ENCODE data around the gene WDFY3.

WDFY3 gene, protein sequence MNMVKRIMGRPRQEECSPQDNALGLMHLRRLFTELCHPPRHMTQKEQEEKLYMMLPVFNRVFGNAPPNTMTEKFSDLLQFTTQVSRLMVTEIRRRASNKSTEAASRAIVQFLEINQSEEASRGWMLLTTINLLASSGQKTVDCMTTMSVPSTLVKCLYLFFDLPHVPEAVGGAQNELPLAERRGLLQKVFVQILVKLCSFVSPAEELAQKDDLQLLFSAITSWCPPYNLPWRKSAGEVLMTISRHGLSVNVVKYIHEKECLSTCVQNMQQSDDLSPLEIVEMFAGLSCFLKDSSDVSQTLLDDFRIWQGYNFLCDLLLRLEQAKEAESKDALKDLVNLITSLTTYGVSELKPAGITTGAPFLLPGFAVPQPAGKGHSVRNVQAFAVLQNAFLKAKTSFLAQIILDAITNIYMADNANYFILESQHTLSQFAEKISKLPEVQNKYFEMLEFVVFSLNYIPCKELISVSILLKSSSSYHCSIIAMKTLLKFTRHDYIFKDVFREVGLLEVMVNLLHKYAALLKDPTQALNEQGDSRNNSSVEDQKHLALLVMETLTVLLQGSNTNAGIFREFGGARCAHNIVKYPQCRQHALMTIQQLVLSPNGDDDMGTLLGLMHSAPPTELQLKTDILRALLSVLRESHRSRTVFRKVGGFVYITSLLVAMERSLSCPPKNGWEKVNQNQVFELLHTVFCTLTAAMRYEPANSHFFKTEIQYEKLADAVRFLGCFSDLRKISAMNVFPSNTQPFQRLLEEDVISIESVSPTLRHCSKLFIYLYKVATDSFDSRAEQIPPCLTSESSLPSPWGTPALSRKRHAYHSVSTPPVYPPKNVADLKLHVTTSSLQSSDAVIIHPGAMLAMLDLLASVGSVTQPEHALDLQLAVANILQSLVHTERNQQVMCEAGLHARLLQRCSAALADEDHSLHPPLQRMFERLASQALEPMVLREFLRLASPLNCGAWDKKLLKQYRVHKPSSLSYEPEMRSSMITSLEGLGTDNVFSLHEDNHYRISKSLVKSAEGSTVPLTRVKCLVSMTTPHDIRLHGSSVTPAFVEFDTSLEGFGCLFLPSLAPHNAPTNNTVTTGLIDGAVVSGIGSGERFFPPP (N-terminal part only)

GRCh38 chr4:84966382-84967242 is at the start of gene WDFY3:
WDFY3 (minus strand) TSS chr4:84966690; CDS start chr4:84860591, 106,099 bp downstream.
- DNase-seq (ENCODE audit: low read depth in 2 of 3, low spot score in 1 of 3) = no peak

GRCh38 chr4:85005865-85006377 is 39.4 kb upstream of the WDFY3 start:
- DNase-seq (ENCODE audit: low read depth in 2 of 3, low spot score in 1 of 3) = no peak

- DNase-seq (ENCODE audit: low read depth in 2 of 3, low spot score in 1 of 3) = no peak
Measured at GRCh38 chr4:85000343-85000742, 33.9 kb upstream of the WDFY3 start.

- no peak for DNase-seq (ENCODE audit: low read depth in 2 of 3, low spot score in 1 of 3)
Measured at GRCh38 chr4:84995386-84995785, 28.9 kb upstream of the WDFY3 start.

DNA sequence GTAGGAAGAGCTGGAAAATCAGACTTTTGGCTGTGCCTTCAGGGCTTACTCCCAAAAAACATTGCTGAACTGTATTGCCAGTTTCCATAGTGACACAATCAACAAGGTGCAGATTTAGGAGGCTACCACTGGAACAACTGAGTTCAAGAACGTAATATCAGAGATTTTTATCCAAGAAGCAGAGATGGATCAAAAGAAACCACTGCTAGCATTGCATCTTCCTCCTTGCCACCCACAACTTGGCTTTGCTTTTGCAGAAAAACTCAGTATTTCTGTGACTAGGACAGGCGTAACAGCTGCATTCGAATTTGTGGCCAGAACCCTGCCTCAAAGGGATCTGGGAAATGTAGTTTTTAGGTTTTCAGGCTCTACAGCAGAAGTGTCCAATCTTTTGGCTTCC is 27.8 kb upstream of the WDFY3 start:
- no peak for DNase-seq (ENCODE audit: low read depth in 2 of 3, low spot score in 1 of 3)

DNA sequence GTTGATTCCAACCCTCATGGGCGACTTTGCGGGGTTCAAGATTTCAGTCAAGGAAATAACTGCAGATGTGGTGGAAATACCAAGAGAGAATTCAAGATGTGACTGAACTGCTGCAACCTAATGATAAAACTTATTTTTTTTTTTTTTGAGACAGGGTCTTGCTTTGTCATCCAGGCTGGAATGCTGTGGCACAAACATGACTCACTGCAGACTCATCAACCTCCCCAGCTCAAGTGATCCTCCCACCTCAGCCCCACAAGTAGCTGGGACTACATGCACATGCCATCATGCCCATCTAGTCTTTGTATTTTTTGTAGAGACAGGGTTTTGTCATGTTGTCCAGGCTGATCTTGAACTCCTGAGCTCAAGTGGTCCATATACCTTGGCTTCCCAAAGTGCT is 19.5 kb upstream of the WDFY3 start:
- no peak for DNase-seq (ENCODE audit: low read depth in 2 of 3, low spot score in 1 of 3)

- DNase-seq (ENCODE audit: low read depth in 2 of 3, low spot score in 1 of 3) = no peak
Measured at GRCh38 chr4:84977396-84977795, 10.9 kb upstream of the WDFY3 start.

DNA sequence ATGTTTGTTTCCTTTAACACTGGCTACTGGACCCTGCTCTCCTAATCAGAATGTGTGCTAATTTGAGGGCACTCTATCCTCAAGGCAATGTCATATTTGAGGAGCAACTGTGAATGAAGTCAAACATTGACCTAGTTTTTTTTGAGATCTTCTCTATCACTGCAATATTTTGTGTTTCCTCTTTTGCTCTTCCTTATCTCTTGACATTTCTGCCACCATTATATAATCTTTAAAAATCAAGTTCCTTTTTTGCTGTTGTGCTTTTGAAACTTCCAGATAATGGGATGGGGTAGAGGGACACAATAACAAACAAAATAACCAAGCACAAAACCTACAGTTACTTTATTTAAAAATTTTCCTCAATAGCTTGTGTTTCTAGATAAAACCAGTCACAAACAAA is 7.4 kb upstream of the WDFY3 start:
- no peak for DNase-seq (ENCODE audit: low read depth in 2 of 3, low spot score in 1 of 3)

DNA sequence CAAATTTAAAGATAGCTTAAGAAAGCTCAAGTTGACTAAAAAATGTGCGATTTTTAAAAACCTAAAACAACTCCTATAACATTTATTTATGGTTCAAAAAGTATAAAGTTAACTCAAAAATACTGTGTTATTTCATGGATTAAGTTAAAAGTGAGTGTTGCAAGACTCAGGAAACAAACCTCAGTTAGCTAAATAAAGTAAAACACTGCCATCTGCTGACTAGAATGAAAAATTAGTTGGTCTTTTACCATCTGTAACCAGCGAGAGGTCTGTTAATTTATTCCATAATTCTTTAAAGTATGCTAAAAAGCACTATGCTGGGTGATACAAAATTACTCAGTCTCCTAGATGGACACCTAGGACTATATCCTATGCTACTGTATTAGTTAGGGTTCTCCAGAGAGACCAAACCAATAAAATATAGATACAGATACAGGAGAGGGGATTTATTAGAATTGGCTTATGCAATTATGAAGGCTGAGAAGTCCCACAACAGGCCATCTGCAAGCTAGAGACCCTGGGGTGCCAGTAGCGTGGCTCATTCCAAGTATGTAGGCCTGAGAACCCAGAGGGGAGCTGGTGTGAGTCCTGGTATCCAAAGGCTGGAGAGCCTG is 4.9 kb upstream of the WDFY3 start:
- DNase-seq (ENCODE audit: low read depth in 2 of 3, low spot score in 1 of 3) = no peak

DNA sequence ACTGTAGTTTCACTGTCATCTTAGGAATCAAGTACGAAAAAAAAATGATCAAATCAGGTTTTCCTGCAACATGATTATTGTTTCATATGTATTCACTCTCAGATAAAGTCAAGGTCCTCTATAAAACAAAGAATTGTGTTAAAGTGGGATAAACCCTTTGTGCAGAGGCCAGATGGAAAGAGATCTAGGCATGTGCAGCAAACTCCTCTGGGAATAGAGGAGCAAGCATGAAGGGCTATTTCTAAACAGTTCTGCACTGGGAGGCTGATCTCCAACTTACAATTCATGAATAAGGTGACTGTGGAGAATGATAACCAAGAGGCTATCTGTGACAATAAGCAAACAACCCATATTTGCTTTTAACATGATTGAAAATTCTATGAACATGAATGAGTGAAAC is 2.4 kb upstream of the WDFY3 start:
- no peak for DNase-seq (ENCODE audit: low read depth in 2 of 3, low spot score in 1 of 3)

GRCh38 chr4:84967243-84967690 is 777 bp upstream of the WDFY3 start:
- no peak for DNase-seq (ENCODE audit: low read depth in 2 of 3, low spot score in 1 of 3)

GRCh38 chr4:84965553-84966381 is 723 bp downstream of the WDFY3 start:
- no peak for DNase-seq (ENCODE audit: low read depth in 2 of 3, low spot score in 1 of 3)

- no peak for DNase-seq (ENCODE audit: low read depth in 2 of 3, low spot score in 1 of 3)
Measured at GRCh38 chr4:84964995-84965552, 1.4 kb downstream of the WDFY3 start.

DNA sequence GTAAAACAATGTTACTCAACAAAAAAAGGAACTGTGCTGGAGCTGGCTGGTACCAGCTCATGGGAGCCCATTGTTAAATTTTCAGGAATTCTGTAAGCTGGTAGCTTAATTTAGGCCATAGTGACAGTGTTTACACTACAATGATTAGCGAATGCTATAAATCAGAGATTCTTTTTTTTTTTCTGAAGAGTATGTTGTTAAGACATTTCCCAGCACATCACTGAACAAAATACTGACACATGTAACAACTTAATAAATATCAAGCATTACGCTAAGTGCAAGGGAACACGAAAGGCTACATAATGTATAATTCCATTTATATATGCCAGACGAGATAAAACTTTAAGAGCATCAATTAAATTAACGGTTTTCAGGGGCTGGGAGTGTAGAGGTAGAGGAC is 4.4 kb downstream of the WDFY3 start:
- DNase-seq (ENCODE audit: low read depth in 2 of 3, low spot score in 1 of 3) = no peak

DNA sequence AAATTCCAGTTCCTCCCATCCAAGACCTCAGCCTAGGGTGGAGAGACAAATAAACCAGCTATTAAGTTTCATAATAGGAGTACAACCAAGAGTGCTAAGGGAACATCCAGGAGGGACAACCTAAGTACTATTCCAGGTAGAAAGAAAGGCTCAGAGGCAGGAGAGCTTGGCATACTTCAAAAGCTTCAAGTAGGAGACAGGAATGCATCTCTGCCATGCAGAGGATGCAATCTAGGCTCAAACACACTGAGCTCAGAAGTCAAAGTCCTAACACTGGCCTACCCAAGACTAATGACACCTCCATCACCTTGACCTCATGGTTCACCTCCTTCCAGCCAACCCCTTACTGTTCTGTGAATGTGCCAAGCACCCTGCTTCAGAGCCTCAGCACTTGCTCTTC is 8.1 kb downstream of the WDFY3 start:
- no peak for DNase-seq (ENCODE audit: low read depth in 2 of 3, low spot score in 1 of 3)

- DNase-seq (ENCODE audit: low read depth in 2 of 3, low spot score in 1 of 3) = no peak
Measured at GRCh38 chr4:84957514-84958420, 8.7 kb downstream of the WDFY3 start.

- no peak for DNase-seq (ENCODE audit: low read depth in 2 of 3, low spot score in 1 of 3)
Measured at GRCh38 chr4:84956014-84956413, 10.5 kb downstream of the WDFY3 start.
